ENCODE measurements around the gene THADA.

The THADA gene

DNA sequence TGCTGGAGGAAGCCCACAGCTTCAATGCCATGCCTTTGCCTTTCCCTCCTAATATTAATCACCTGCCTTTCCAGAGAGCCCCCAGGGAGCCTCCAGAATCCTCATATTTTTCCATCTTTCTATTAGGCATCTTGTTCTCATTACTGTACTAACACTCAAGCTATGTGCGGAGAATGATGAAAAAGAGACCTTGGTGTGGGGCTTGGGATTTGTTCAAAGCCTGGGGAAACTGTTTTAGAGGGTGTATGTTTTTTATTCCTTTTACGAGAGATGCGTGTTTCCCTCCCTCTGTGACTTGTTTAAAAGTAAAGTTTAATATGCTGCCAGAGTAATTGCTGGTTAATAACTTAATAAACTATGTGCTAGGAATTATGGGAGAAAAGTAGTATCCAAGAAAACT is 267.0 kb downstream of the THADA start:
- Histone ChIP-seq H3K4me3 (ENCODE audit: severe bottlenecking) (no peak overlapping the region), H3K36me3 (ENCODE audit: low read depth) (no peaks in the 10 kb centered on the region), H3K4me1 (ENCODE audit: insufficient read depth, poor library complexity, severe bottlenecking) (peaks cover 9% of the 10 kb centered on the region), H3K9me3 (ENCODE audit: severe bottlenecking) (no peaks in the 10 kb centered on the region), H3K27ac (ENCODE audit: poor library complexity, severe bottlenecking) (no peak overlapping the region), H3K27me3 (ENCODE audit: insufficient read depth, poor library complexity, severe bottlenecking) (no peaks in the 10 kb centered on the region)
- DNase-seq (ENCODE audit: low spot score) (no peak), ATAC-seq (ENCODE audit: low read depth) (no peak)
- TF ChIP-seq, protein P1, sequence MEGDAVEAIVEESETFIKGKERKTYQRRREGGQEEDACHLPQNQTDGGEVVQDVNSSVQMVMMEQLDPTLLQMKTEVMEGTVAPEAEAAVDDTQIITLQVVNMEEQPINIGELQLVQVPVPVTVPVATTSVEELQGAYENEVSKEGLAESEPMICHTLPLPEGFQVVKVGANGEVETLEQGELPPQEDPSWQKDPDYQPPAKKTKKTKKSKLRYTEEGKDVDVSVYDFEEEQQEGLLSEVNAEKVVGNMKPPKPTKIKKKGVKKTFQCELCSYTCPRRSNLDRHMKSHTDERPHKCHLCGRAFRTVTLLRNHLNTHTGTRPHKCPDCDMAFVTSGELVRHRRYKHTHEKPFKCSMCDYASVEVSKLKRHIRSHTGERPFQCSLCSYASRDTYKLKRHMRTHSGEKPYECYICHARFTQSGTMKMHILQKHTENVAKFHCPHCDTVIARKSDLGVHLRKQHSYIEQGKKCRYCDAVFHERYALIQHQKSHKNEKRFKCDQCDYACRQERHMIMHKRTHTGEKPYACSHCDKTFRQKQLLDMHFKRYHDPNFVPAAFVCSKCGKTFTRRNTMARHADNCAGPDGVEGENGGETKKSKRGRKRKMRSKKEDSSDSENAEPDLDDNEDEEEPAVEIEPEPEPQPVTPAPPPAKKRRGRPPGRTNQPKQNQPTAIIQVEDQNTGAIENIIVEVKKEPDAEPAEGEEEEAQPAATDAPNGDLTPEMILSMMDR (IDR thresholded peaks at IDR 0.05; ENCODE audit: poor library complexity, severe bottlenecking): no peak

DNA sequence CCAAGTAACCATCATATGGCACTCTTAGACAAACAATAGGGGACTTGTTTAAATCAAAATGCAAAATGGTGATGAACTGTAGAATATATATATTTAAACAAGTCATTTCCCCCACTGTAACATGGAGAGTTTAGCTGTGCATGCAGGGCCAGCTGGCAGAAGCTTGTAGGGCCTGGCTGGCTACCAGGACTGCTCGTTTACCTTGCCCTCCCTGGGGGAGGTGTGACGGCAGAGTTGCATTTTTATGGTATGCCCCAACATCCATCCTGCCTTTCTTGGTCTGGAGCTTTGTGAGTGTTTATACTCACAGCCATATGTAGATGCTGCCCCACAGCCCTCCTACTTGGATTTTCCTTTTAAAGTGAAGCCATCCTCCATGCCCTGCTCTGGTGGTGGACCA is 267.7 kb downstream of the THADA start:
- no peak overlapping the region for H3K27ac ChIP-seq (ENCODE audit: poor library complexity, severe bottlenecking)
- no peaks in the 10 kb centered on the region for H3K36me3 ChIP-seq (ENCODE audit: low read depth)
- no peak overlapping the region for H3K4me3 ChIP-seq (ENCODE audit: severe bottlenecking)
- TF ChIP-seq, protein P1 (IDR thresholded peaks at IDR 0.05; ENCODE audit: poor library complexity, severe bottlenecking): no peak
- no peak for DNase-seq (ENCODE audit: low spot score)
- ATAC-seq (ENCODE audit: low read depth): no peak
- peaks cover 3% of the 10 kb centered on the region for H3K4me1 ChIP-seq (ENCODE audit: insufficient read depth, poor library complexity, severe bottlenecking)
- no peaks in the 10 kb centered on the region for H3K27me3 ChIP-seq (ENCODE audit: insufficient read depth, poor library complexity, severe bottlenecking)
- H3K9me3 ChIP-seq (ENCODE audit: severe bottlenecking): no peaks in the 10 kb centered on the region

DNA sequence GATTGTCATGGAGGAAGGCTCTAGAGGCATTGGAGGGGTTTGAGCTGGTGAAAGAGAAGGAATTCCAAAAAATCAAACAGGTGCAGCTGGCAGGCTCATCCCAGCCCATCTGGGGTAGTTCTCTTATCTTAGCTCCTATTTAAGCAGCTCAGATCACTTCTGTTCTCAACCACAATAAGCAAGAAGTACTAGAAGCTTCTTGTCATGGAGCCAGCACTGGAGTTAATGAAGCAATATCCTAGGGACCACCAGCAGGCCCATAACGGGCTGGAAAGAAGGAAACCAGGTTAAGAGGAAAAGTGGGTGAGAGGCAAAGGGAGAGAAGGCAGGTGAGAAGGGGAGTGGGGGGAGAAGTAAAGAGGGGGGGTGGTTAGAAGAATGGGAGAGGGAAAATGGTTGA is 268.7 kb downstream of the THADA start:
- H3K36me3 ChIP-seq (ENCODE audit: low read depth): no peaks in the 10 kb centered on the region
- H3K4me1 ChIP-seq (ENCODE audit: insufficient read depth, poor library complexity, severe bottlenecking): no peaks in the 10 kb centered on the region
- H3K9me3 ChIP-seq (ENCODE audit: severe bottlenecking): no peaks in the 10 kb centered on the region
- DNase-seq (ENCODE audit: low spot score) (no peak), ATAC-seq (ENCODE audit: low read depth) (no peak)
- H3K27me3 ChIP-seq (ENCODE audit: insufficient read depth, poor library complexity, severe bottlenecking): no peaks in the 10 kb centered on the region
- TF ChIP-seq, protein P1 (IDR thresholded peaks at IDR 0.05; ENCODE audit: poor library complexity, severe bottlenecking): no peak
- H3K27ac ChIP-seq (ENCODE audit: poor library complexity, severe bottlenecking): no peak overlapping the region
- no peak overlapping the region for H3K4me3 ChIP-seq (ENCODE audit: severe bottlenecking)

DNA sequence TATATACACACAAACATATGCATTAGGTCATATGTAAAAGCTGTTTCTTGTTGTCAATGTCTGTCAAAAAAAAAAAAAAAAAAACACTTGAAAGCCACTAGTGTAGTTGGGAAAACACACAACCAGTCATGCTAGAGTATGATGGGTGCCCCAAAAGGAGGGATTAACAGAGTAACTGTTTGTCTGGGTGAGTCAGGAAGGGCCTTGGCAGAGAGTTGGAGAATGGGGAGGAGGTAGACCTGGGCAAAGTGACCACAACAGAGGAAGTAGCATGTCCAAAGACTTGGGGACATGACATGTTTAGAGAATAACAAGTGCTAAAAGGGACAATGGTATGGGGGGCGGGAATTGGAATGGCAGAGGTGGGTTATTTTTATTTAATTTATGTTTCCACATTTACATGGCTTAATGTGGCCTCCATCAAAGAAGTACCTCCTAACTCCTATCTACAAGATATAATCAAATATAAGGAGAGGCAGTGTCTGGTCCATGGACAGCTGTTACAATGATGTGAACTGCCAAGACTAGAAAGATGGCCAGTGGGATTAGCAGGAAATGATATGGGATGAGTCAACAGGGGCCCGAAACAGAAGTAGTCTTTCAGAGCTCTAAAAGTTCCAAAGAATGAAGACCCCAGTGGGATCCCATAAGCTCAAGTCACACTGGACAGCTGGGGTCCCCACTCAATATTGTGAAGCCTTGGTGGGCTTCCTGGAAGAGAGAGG is 269.6 kb downstream of the THADA start:
- no peak overlapping the region for H3K27ac ChIP-seq (ENCODE audit: poor library complexity, severe bottlenecking)
- no peaks in the 10 kb centered on the region for H3K36me3 ChIP-seq (ENCODE audit: low read depth)
- TF ChIP-seq, protein P1 (IDR thresholded peaks at IDR 0.05; ENCODE audit: poor library complexity, severe bottlenecking): no peak
- no peaks in the 10 kb centered on the region for H3K9me3 ChIP-seq (ENCODE audit: severe bottlenecking)
- no peaks in the 10 kb centered on the region for H3K27me3 ChIP-seq (ENCODE audit: insufficient read depth, poor library complexity, severe bottlenecking)
- DNase-seq (ENCODE audit: low spot score) (no peak), ATAC-seq (ENCODE audit: low read depth) (no peak)
- no peaks in the 10 kb centered on the region for H3K4me1 ChIP-seq (ENCODE audit: insufficient read depth, poor library complexity, severe bottlenecking)
- no peak overlapping the region for H3K4me3 ChIP-seq (ENCODE audit: severe bottlenecking)

DNA sequence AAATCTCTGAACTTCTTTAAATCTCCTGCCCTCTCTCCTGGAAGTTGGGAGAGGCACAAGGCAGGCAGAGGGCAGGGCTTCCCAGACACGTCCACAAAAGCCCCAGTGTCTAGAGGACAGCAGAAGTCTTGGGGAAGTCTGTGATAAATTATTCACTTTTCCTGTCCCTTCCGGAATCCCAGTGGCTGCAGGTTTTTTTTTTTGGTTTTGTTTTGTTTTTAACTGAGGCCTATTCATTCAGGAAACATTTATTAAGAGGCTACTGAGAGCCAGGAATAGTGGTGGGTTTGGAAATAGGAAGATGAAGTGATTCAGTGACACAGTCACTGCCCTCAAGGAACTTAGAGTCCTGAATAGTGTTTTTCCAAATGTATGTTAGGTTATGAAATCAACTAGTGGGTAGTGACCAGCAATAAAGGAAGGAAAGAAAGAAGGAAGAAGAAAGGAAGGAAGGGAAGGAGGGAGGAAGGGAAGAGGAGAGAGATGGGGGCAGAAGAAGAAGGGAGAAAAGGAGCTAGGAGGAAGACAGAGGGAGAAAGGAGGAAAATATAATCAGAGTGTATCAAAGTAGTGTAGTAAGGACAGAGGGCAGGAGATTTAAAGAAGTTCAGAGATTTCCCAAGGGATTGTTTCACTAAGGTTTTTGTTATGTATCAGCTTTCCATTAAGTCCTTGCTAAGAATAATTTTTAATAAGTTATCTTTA is 270.6 kb downstream of the THADA start:
- DNase-seq (ENCODE audit: low spot score): no peak
- TF ChIP-seq, protein P1 (IDR thresholded peaks at IDR 0.05; ENCODE audit: poor library complexity, severe bottlenecking): no peak

More for the DNA sequence above, 270.6 kb downstream of the THADA start:
- no peaks in the 10 kb centered on the region for H3K9me3 ChIP-seq (ENCODE audit: severe bottlenecking)
- H3K4me3 ChIP-seq (ENCODE audit: severe bottlenecking): no peak overlapping the region
- no peaks in the 10 kb centered on the region for H3K36me3 ChIP-seq (ENCODE audit: low read depth)
- H3K27me3 ChIP-seq (ENCODE audit: insufficient read depth, poor library complexity, severe bottlenecking): no peaks in the 10 kb centered on the region
- H3K27ac ChIP-seq (ENCODE audit: poor library complexity, severe bottlenecking): no peak overlapping the region
- H3K4me1 ChIP-seq (ENCODE audit: insufficient read depth, poor library complexity, severe bottlenecking): no peaks in the 10 kb centered on the region
- ATAC-seq (ENCODE audit: low read depth): no peak

Data from RWPE2 (cell line).